ENCODE results near the gene OSBPL9. TPM values are rescaled to one million over a fixed set of nuclear protein-coding genes. Genes with fewer than 3 reads are reported as not detected.

The OSBPL9 gene
- total and polyA plus RNA-seq, 10 of the 15 experiments (the other 5 are each of a cell fraction or from before 2014, with no cell fraction given), result 25.9 to 156 (median 108) TPM

- in situ Hi-C loops (cut with MboI) (no loop called here), intact Hi-C loops (cut with micrococcal nuclease; ENCODE audit: unreplicated experiment) (no loop called here)
- Histone ChIP-seq H3K36me3 (ENCODE audit: control insufficient read depth in 2 of 2, insufficient read depth in 2 of 2, low read length in 1 of 2) (no peaks in the 10 kb centered on the region), H3K4me3 (no peak overlapping the region), H3K9me3 (replicated peaks; ENCODE audit: control insufficient read depth, insufficient read depth, low read length) (no peaks in the 10 kb centered on the region), H3K27ac (ENCODE audit: control insufficient read depth, insufficient read depth) (no peak overlapping the region), H4K20me1 (ENCODE audit: control insufficient read depth, insufficient read depth) (no peaks in the 10 kb centered on the region), H3K79me2 (ENCODE audit: control insufficient read depth, insufficient read depth, low read length) (no peaks in the 10 kb centered on the region), H3K4me2 (ENCODE audit: control insufficient read depth, insufficient read depth) (no peak overlapping the region), H3K4me1 (ENCODE audit: control insufficient read depth, insufficient read depth, low read length) (no peaks in the 10 kb centered on the region), H3K9ac (ENCODE audit: control insufficient read depth, insufficient read depth, low read length) (no peak overlapping the region), H2AFZ (ENCODE audit: control insufficient read depth, low read depth, low read length) (no peak overlapping the region), H3K27me3 (replicated peaks in 1 of 2; ENCODE audit: control insufficient read depth in 2 of 2, insufficient read depth in 2 of 2, low read length in 1 of 2) (no peaks in the 10 kb centered on the region)
- TF ChIP-seq PAX5 (IDR thresholded peaks at IDR 0.05; ENCODE audit: borderline replicate concordance, low read depth, low read length) (no peak), PKNOX1 (IDR thresholded peaks at IDR 0.05) (no peak), CHD1 (IDR thresholded peaks at IDR 0.05; ENCODE audit: low read depth, low read length) (no peak), BCL11A (IDR thresholded peaks at IDR 0.05; ENCODE audit: low read depth, low read length) (no peak), PRDM15 (CRISPR knock-in tag; IDR thresholded peaks at IDR 0.05) (no peak), PAX8 (IDR thresholded peaks at IDR 0.05) (no peak), RAD51 (IDR thresholded peaks at IDR 0.05) (no peak)
- RAD21 ChIA-PET (ENCODE audit: unreplicated experiment), result interaction anchor here (0.6 kb wide), 1 partner anchor 64 kb away, joined by 3 read pairs; no protein-coding TSS in a partner anchor
- SMC1A ChIA-PET (ENCODE audit: uncharacterized antibody, unreplicated experiment), result interaction anchor here (1.0 to 3.1 kb wide), 4 partner anchors 9 to 102 kb away, joined by 3 to 12 read pairs (median 4); no protein-coding TSS in a partner anchor
- DNase-seq (ENCODE audit: low read depth, low spot score), result no peak
- CTCF ChIA-PET, result interaction anchor here (1.7 kb wide), 1 partner anchor 102 kb away, joined by 6 read pairs; no protein-coding TSS in a partner anchor
- no peak for ATAC-seq
- WGBS (ENCODE audit: insufficient coverage, insufficient replicate concordance, low lambda C conversion rate, missing lambda C conversion rate), result 79% methylated on average over 2 of the region's 2 CpGs
- no TSS peak for BruUV-seq (replicated peaks)
- no peak for FAIRE-seq
- POLR2A ChIA-PET, result interaction anchor here (1.4 kb wide), 1 partner anchor 12 kb away, joined by 3 read pairs; no protein-coding TSS in a partner anchor
Observed at GRCh38 chr1:51667561-51667960, 50.7 kb downstream of the OSBPL9 start.
